ENCODE measurements around the gene PEAR1.

DNA sequence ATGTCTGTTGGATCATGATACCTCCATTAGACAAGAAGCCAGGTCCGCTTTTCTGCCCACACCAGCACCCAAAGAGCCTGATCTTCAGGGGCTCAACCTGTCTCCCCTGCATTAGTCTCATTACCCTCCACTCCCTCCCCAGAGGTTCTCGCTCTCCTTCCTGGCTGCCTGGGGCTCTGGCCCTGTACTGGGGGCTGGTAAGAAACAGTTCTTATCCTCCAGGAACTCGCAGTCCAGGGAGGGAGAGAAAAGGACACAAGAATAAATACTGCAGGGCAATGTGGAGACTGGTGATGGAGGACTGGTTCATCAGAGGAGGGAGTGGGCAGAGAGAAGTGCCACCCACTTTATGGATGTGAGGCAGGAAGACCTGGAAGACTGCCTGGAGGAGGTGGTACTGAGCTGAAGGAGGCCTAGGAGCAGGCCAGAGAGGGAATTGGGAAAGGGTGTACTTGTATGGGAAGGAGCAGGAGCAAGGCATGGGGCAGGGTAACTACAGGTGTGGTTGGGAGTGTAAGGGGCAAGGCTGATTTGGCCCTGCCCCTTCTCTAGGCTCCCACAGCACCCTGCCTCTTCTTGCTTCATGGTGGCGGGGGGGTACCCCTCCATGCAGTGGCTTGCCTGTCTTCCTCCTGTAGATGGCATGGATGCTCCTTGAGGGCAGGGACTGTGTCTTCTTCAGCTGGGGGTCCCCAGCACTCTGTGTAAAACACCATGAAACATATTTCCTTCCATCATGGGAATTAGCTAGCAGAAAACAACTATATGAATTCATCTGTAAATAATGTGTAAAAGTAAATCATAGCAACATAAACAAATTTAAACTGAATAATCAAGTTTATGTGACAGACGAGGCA, 31.9 kb downstream of the PEAR1 start:
- TF ChIP-seq CTCF (IDR thresholded peaks at IDR 0.05; ENCODE audit: low read depth, low read length) (peak; percentile 12; the same call in 1 of the 2 replicates), EZH2phosphoT487 (IDR thresholded peaks at IDR 0.05; ENCODE audit: low read depth) (no peak)
